Sigmoid colon (tissue), 7 donors: ENCODE results near the gene CNTN4. TPM values are rescaled to one million over a fixed set of nuclear protein-coding genes. Genes with fewer than 3 reads are reported as not detected.
A peak's percentile ranks its signal among the peaks of the same experiment; 100 is the strongest.

ENCODE experiments used
- DNase-seq: peaks from one replicate; pipeline ENCODE4 v3.0.0-alpha.2; 2019
- H3K27ac ChIP-seq, 4 donors: fragments of 200-600 bp; sonication (generic); one replicate each; pipeline ENCODE4 v1.5.1; 2016 to 2019; ENCODE audit warnings: mild to moderate bottlenecking in 1 of 4
- H3K27me3 ChIP-seq, 3 donors: fragments of 200-600 bp; sonication (generic); one replicate each; pipeline ENCODE4 v1.5.1; 2019; ENCODE audit warnings: mild to moderate bottlenecking in 1 of 3
- H3K36me3 ChIP-seq, 4 donors: fragments of 200-600 bp; sonication (generic); one replicate each; pipeline ENCODE4 v1.5.1; 2016 to 2019
- H3K4me1 ChIP-seq, 4 donors: fragments of 200-600 bp; sonication (generic); one replicate each; pipeline ENCODE4 v1.5.1; 2017 to 2019
- H3K4me3 ChIP-seq, 4 donors: fragments of 200-600 bp; sonication (generic); one replicate each; pipeline ENCODE4 v1.5.1; 2017 to 2019; ENCODE audit warnings: mild to moderate bottlenecking in 2 of 4, moderate library complexity in 1 of 4
- H3K9me3 ChIP-seq, 4 donors: fragments of 200-600 bp in 3 of 4; sonication (generic) in 3 of 4; one replicate each; pipeline versions ENCODE4 v1.5.1 to v1.6.1; 2013 to 2019
- CTCF ChIP-seq, 4 experiments: fragments of 450-650 bp in 3 of 4; fragments of 200-600 bp in 1 of 4; IDR thresholded peaks; one replicate each; pipeline ENCODE4 v1.5.1; 2016 to 2019; ENCODE audit warnings: antibody characterized with exemption in 4 of 4, mild to moderate bottlenecking in 3 of 4, moderate library complexity in 2 of 4
- EP300 ChIP-seq, 4 donors: sonication (generic); formaldehyde crosslinking; IDR thresholded peaks; one replicate each; pipeline ENCODE4 v1.6.1; 2017; ENCODE audit warnings: antibody characterized with exemption in 4 of 4
- POLR2A ChIP-seq, 2 donors: fragments of 450-650 bp; IDR thresholded peaks; one replicate each; pipeline ENCODE4 v1.6.1; 2016; ENCODE audit warnings: antibody characterized with exemption in 2 of 2, mild to moderate bottlenecking in 2 of 2, moderate library complexity in 2 of 2
- POLR2AphosphoS5 ChIP-seq, 4 donors: sonication (generic); formaldehyde crosslinking; IDR thresholded peaks; one replicate each; pipeline ENCODE4 v1.6.1; 2017; ENCODE audit warnings: antibody characterized with exemption in 4 of 4
- WGBS, 2 donors: extraction: QIAGEN DNeasy Blood & Tissue Kit; methylation state at CpG; one replicate each; pipeline ENCODE4 v1.1.7; 2013; 5-methylcytosine and 5-hydroxymethylcytosine counted together
- intact Hi-C: fragments of 100-400 bp; cut with DNase I; formaldehyde crosslinking; loops from one replicate; pipeline ENCODE4 v1.15.1; 2023
- polyA plus RNA-seq, 3 donors: library from polyadenylated mRNA; stranded (reverse); fragments of 200-250 nt; gene quantifications; one replicate each; pipeline ENCODE4 v1.2.3, GENCODE V29; 2013
- total RNA-seq, 4 donors: library from RNA; depleted of rRNA; stranded (reverse); fragments of >200 nt; gene quantifications; one replicate each; pipeline ENCODE4 v1.1.0, GENCODE V29; 2016
- donor health status: healthy with polysubstance abuse.
- donor health status: Bipolar disorder and iron deficiency.
- donor health status: healthy.

Gene CNTN4
- total and polyA plus RNA-seq, 7 donors = 1.4 to 10.0 (median 7.5) TPM

GRCh38 chr3:2851835-2852234, 753.2 kb downstream of the CNTN4 start:
- Histone ChIP-seq H3K36me3 (no peaks in the 10 kb centered on the region), H3K27me3 (no peaks in the 10 kb centered on the region), H3K4me1 (no peaks in the 10 kb centered on the region), H3K9me3 (no peaks in the 10 kb centered on the region), H3K4me3 (no peak overlapping the region), H3K27ac (no peak overlapping the region)
- DNase-seq = peak; percentile 70
- intact Hi-C loops = no loop called here
- 1 to 19% methylated on average over 1 of the region's 1 CpG for WGBS, 2 donors
- no peak for TF ChIP-seq CTCF (IDR thresholded peaks at IDR 0.05)

- TF ChIP-seq POLR2AphosphoS5 (IDR thresholded peaks at IDR 0.05) (no peak), POLR2A (IDR thresholded peaks at IDR 0.05) (no peak), EP300 (IDR thresholded peaks at IDR 0.05) (no peak), CTCF (IDR thresholded peaks at IDR 0.05) (no peak)
- no peak overlapping the region for H3K27ac ChIP-seq
- no peaks in the 10 kb centered on the region for H3K9me3 ChIP-seq
- WGBS, 2 donors = 78% methylated on average over 5 of the region's 5 CpGs
- intact Hi-C loops = no loop called here
- no peaks in the 10 kb centered on the region for H3K36me3 ChIP-seq
- H3K4me3 ChIP-seq = no peak overlapping the region
- no peaks in the 10 kb centered on the region for H3K27me3 ChIP-seq
- no peaks in the 10 kb centered on the region for H3K4me1 ChIP-seq
- DNase-seq = no peak
Measured at GRCh38 chr3:2853651-2854050, 755.0 kb downstream of the CNTN4 start.

GRCh38 chr3:2856138-2857133, 757.8 kb downstream of the CNTN4 start:
- Histone ChIP-seq H3K9me3 (no peaks in the 10 kb centered on the region), H3K27me3 (no peaks in the 10 kb centered on the region), H3K36me3 (no peaks in the 10 kb centered on the region), H3K27ac (no peak overlapping the region), H3K4me3 (no peak overlapping the region), H3K4me1 (no peaks in the 10 kb centered on the region)
- intact Hi-C loops = no loop called here
- WGBS, 2 donors = 59 to 78% methylated on average over 12 of the region's 12 CpGs
- TF ChIP-seq CTCF (IDR thresholded peaks at IDR 0.05) = no peak
- TF ChIP-seq POLR2A (IDR thresholded peaks at IDR 0.05) = no peak
- no peak for TF ChIP-seq EP300 (IDR thresholded peaks at IDR 0.05)
- TF ChIP-seq POLR2AphosphoS5 (IDR thresholded peaks at IDR 0.05) = no peak
- no peak for DNase-seq

GRCh38 chr3:2860626-2861025, 762.0 kb downstream of the CNTN4 start:
- H3K27ac ChIP-seq = no peak overlapping the region
- 98% methylated on average over 2 of the region's 2 CpGs for WGBS, 2 donors
- H3K36me3 ChIP-seq = no peaks in the 10 kb centered on the region
- intact Hi-C loops = no loop called here
- no peak for DNase-seq
- H3K9me3 ChIP-seq = no peaks in the 10 kb centered on the region
- no peak overlapping the region for H3K4me3 ChIP-seq
- no peaks in the 10 kb centered on the region for H3K4me1 ChIP-seq
- H3K27me3 ChIP-seq = no peaks in the 10 kb centered on the region
- TF ChIP-seq EP300 (IDR thresholded peaks at IDR 0.05) (no peak), CTCF (IDR thresholded peaks at IDR 0.05) (no peak), POLR2A (IDR thresholded peaks at IDR 0.05) (no peak)
